HG03097 (cell line): ENCODE measurements around the gene SOX30.
"Not testable (repeated sequence)": the region's sequence is repeated elsewhere in the genome, so short reads cannot be mapped to it uniquely, and the experiment has no call there.

ENCODE experiments used
- ATAC-seq: cut with Tn5 transposase; IDR thresholded peaks from one replicate; pipeline ENCODE4 v1.9.1; 2021; ENCODE audit not compliant: unreplicated experiment, low FRiP score

Gene SOX30

GRCh38 chr5:157652377-157652692 is at the start of gene SOX30:
Gene SOX30 (minus strand): TSS chr5:157652438. CDS start chr5:157652078, 360 bp downstream.
- no peak for ATAC-seq

- not testable (repeated sequence) for ATAC-seq
These were observed 46.4 kb upstream of the SOX30 start for GRCh38 chr5:157698674-157699073.

GRCh38 chr5:157696154-157696553 is 43.9 kb upstream of the SOX30 start:
- not testable (repeated sequence) for ATAC-seq

DNA sequence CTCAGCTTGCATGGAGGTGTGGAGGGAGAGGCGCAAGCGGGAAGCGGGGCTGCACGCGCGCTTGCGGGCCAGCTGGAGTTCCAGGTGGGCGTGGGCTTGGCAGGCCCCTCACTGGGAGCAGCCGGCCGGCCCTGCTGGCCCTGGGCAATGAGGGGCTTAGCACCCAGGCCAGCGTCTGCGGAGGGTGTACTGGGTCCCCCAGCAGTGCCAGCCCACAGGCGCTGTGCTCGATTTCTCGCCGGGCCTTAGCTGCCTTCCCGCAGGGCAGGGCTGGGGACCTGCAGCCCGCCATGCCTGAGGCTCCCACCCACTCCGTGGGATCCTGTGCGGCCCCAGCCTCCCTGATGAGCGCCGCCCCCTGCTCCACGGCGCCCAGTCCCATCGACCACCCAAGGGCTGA is 41.6 kb upstream of the SOX30 start:
- not testable (repeated sequence) for ATAC-seq

DNA sequence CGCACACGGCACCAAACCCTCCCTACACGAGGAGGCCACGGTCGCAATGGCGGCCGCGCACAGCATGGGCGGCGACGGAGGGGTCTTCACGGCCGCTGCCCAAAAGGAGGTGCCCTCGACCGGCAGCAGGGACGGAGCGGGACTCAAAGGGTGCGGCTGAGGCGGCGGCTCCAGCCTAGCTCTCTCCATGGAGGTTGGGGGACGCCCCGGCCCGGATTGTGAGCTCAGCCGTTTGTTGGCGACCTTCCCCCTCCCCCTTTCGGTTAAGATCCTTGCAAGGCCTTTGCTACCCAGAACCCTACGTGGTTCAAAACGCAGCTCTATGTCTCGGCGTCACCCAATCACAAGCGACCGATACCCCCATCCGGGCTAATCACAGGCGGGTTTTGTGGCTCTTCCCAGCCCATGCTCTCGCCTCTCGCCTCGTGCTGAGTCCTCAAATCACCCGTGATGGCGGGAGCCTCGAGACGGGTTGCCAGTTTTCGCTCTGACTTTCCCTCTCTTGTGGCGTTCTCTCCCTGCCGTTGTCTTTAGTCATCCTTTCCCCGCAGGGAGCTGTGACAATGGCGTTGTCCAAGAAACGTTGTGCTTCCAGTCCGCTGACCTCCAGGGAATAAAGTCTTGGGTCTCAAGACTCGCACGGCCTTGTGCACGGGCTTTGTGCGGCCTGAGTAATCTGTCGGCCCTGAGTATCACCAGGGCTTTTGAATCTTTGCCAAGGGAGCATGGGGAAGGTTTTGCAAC is 38.6 kb upstream of the SOX30 start:
- no peak for ATAC-seq

DNA sequence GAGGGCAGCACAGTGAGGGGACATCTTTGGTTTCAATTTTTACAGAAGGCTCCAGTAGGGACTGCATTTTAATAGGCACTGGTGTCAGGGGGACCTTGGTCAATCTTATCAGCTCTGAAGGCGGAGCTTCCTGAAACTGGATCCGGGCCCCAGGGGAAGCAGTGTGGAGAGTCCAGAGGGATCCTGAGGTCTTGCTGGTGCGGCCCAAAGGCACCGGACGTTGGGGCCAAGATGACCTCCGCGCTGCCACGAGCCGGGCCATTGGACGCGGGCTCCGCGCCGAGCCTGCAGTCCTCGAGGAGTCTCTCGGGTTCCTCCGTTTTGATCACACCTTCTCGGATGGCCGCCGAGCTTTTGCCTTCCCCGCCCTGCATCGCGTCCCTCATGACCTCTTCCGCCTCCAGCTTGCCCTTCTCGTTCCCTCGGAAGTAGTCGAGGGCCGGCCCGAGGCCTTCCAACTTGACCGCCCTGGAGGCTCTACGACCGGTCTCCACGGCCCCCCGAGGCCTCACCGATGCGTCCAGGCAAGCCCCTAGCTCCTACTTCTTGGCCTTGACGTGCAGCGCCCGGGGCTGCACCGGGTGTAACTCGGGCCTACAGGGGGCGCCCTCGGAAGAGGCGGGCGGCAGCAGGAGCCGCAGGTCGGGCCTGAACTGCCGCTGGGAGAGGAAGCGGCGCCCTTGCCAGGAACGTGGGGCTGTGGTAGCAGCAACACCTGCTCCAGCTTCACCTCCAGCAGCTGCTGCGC is 37.9 kb upstream of the SOX30 start:
- no peak for ATAC-seq

DNA sequence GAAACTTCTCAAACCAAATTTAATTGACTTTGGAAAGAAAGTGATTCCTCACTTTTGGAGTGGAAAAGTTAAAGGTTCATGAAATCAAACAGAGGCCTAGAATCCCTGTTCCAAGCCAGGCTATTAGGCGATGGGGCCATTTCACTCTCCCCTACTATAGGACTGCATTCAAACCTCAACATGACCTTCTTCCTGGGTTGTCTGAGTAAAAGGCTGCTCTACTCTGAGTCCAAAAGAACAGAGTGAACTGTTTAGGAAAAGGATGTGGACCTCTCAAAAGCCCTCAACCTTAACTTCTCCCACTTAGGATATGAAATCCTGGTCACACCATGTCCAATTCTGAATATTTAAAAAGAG is 34.9 kb upstream of the SOX30 start:
- ATAC-seq: no peak

- not testable (repeated sequence) for ATAC-seq
These were observed 34.3 kb upstream of the SOX30 start for GRCh38 chr5:157686276-157687197.

DNA sequence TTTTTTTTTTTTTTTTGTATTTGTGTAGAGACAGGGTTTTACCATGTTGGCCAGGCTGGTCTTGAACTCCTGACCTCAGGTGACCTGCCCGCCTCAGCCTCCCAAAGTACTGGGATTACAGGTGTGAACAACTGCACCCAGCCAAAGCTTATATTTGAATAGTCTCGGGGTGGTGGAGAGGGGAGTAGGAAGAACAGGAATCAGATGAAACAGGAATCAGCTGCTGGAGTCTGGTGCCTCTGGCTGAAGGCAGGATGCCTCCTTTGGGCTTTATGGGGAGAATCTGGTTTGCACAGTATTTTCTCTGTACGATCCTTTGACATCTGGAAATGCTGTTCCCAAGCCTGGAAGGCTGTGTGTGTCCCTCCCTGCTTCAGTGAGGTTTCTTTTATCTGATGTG is 30.0 kb upstream of the SOX30 start:
- ATAC-seq: no peak

DNA sequence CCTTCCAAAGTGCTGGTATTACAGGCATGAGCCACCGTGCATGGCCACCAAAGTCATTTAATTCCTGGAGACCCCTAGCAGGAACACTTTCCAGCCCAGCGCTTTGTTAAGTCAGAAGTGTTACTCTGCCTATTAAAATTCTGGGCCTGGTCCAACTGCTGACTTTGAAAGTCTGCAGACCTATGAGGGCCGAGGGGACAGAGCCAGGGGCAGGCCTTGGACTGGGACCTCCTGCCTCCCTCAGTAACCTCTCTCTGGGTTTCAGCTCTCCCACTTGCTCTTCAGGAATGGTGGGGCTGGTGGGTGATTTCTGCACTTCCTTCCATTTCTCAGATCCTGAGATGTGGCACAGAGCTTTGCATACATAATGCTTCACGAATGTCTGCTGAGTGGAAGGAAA is 28.8 kb upstream of the SOX30 start:
- ATAC-seq: no peak

- no peak for ATAC-seq
These were observed 28.0 kb upstream of the SOX30 start for GRCh38 chr5:157680239-157680638.

- no peak for ATAC-seq
These were observed 27.6 kb upstream of the SOX30 start for GRCh38 chr5:157679801-157680200.

GRCh38 chr5:157677931-157678330 is 25.7 kb upstream of the SOX30 start:
- no peak for ATAC-seq

GRCh38 chr5:157674351-157674750 is 22.1 kb upstream of the SOX30 start:
- not testable (repeated sequence) for ATAC-seq

DNA sequence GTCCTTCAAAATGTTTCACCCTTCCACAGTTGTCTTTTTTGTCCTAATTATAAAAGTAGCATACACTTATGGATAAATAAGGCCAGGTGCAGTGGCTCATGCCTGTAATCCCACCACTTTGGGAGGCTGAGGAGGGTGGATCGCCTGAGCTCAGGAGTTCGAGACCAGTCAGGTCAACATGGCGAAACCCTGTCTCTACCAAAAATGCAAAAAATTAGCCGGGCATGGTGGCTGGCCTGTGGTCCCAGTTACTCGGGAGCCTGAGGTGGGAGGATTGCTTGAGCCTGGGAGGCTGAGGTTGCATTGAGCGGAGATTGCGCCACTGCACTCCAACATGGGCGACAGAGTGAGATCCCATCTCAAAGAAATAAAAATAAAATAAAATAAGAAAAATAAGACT is 20.7 kb upstream of the SOX30 start:
- no peak for ATAC-seq

GRCh38 chr5:157671592-157672330 is 19.5 kb upstream of the SOX30 start:
- ATAC-seq: no peak

- no peak for ATAC-seq
These were observed 18.7 kb upstream of the SOX30 start, which contains the start of gene C5orf52 for GRCh38 chr5:157670662-157671591. Gene C5orf52 (plus strand): TSS chr5:157671533. CDS start chr5:157671615, 82 bp downstream.

- ATAC-seq: no peak
These were observed 17.5 kb upstream of the SOX30 start for GRCh38 chr5:157669701-157670097.

GRCh38 chr5:157668356-157668755 is 16.1 kb upstream of the SOX30 start:
- ATAC-seq: no peak
